ENCODE results near the gene NAGPA. TPM values are rescaled to one million over a fixed set of nuclear protein-coding genes. Genes with fewer than 3 reads are reported as not detected.

Gene NAGPA
- total RNA-seq, 1 donor from 2014 or later, result 24.1 TPM

- Histone ChIP-seq H3K4me3 (no peak overlapping the region), H3K9me3 (no peaks in the 10 kb centered on the region), H3K36me3 (no peaks in the 10 kb centered on the region), H3K4me1 (no peaks in the 10 kb centered on the region), H3K27ac (no peak overlapping the region), H3K27me3 (ENCODE audit: low read depth) (no peaks in the 10 kb centered on the region)
- no peak for DNase-seq
- TF ChIP-seq CTCF (IDR thresholded peaks at IDR 0.05), result no peak
- ATAC-seq, result no peak
- intact Hi-C loops (cut with DNase I), result no loop called here
Measured at GRCh38 chr16:5016967-5017677, 16.6 kb downstream of the NAGPA start.

GRCh38 chr16:5015887-5016286 is 17.8 kb downstream of the NAGPA start:
- Histone ChIP-seq H3K4me1 (no peaks in the 10 kb centered on the region), H3K27me3 (ENCODE audit: low read depth) (peaks cover 4% of the 10 kb centered on the region), H3K4me3 (no peak overlapping the region), H3K36me3 (no peaks in the 10 kb centered on the region), H3K27ac (no peak overlapping the region), H3K9me3 (no peaks in the 10 kb centered on the region)
- no peak for DNase-seq
- TF ChIP-seq CTCF (IDR thresholded peaks at IDR 0.05), result no peak
- ATAC-seq, result no peak
- intact Hi-C loops (cut with DNase I), result no loop called here

GRCh38 chr16:5015351-5015750 is 18.4 kb downstream of the NAGPA start:
- DNase-seq, result no peak
- Histone ChIP-seq H3K9me3 (no peaks in the 10 kb centered on the region), H3K27me3 (ENCODE audit: low read depth) (peaks cover 6% of the 10 kb centered on the region), H3K4me1 (no peaks in the 10 kb centered on the region), H3K27ac (no peak overlapping the region), H3K36me3 (no peaks in the 10 kb centered on the region), H3K4me3 (no peak overlapping the region)
- intact Hi-C loops (cut with DNase I), result no loop called here
- no peak for ATAC-seq
- TF ChIP-seq CTCF (IDR thresholded peaks at IDR 0.05), result no peak

- H3K4me3 ChIP-seq, result no peak overlapping the region
- ATAC-seq (no peak), DNase-seq (no peak)
- no peaks in the 10 kb centered on the region for H3K9me3 ChIP-seq
- no peak for TF ChIP-seq CTCF (IDR thresholded peaks at IDR 0.05)
- H3K4me1 ChIP-seq, result no peaks in the 10 kb centered on the region
- intact Hi-C loops (cut with DNase I), result no loop called here
- H3K27me3 ChIP-seq (ENCODE audit: low read depth), result peaks cover 6% of the 10 kb centered on the region
- H3K36me3 ChIP-seq, result no peaks in the 10 kb centered on the region
- no peak overlapping the region for H3K27ac ChIP-seq
Measured at GRCh38 chr16:5012887-5013286, 20.8 kb downstream of the NAGPA start.

GRCh38 chr16:5011637-5012036 is 22.1 kb downstream of the NAGPA start:
- no peak for ATAC-seq
- no peak for TF ChIP-seq CTCF (IDR thresholded peaks at IDR 0.05)
- H3K27ac ChIP-seq, result no peak overlapping the region
- no peak overlapping the region for H3K4me3 ChIP-seq
- no peaks in the 10 kb centered on the region for H3K36me3 ChIP-seq
- H3K9me3 ChIP-seq, result no peaks in the 10 kb centered on the region
- intact Hi-C loops (cut with DNase I), result no loop called here
- no peak for DNase-seq
- peaks cover 6% of the 10 kb centered on the region for H3K27me3 ChIP-seq (ENCODE audit: low read depth)
- no peaks in the 10 kb centered on the region for H3K4me1 ChIP-seq
